Dermis lymphatic vessel endothelial cell (primary cell): ENCODE data around the gene OR1J1. TPM values are rescaled to one million over a fixed set of nuclear protein-coding genes. Genes with fewer than 3 reads are reported as not detected.

ENCODE experiments used
- total RNA-seq: library from RNA; depleted of rRNA; stranded (reverse); fragments of >200 nt; gene quantifications from 2 replicates; pipeline ENCODE4 v1.2.1, GENCODE V29; 2014

OR1J1 gene, protein sequence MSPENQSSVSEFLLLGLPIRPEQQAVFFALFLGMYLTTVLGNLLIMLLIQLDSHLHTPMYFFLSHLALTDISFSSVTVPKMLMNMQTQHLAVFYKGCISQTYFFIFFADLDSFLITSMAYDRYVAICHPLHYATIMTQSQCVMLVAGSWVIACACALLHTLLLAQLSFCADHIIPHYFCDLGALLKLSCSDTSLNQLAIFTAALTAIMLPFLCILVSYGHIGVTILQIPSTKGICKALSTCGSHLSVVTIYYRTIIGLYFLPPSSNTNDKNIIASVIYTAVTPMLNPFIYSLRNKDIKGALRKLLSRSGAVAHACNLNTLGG
- not detected in 2 replicates for total RNA-seq

DNA sequence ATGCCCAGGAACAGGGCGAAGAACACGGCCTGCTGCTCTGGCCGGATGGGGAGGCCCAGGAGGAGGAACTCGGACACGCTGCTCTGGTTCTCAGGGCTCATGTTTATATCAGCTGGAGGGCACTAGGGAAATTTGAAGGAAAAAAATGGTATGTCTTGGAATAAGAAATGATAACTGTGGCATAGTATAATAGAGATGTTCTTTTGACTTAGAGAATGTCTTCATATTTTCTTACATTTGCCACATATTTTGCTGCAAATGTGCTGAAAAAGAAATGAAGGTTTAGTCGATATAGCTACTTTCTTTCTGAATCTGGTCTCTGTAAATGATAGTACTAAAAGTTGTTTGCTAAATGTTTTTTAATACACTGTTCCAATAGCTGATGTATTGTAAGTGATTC lies at the start of gene OR1J1:
Gene OR1J1 (minus strand): TSS at position 101 of the 400 bp plus-strand sequence. CDS start 0 bp downstream, at position 101.

DNA sequence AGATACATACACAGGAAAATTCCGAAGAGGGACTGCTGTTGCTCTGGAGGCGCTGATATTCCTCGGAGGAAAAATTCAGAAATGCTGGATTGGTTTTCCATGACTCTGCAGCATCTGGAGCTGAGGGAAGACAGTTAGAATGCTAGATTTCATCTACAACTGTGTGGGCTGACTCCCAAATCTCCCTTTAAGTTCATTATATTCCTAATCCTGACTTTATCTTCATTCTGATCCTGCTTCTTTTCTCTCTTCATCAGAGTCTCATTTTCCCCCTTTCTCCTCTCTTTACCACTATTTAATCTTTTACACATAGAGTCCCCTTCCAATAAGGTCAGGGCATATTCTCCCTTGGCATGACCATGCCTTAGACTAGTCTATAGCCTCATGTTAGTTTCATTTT lies 49.5 kb upstream of the OR1J1 start, which contains the start of gene OR1N1:
Gene OR1N1 (minus strand): TSS at position 101 of the 400 bp plus-strand sequence. CDS start 0 bp downstream, at position 101.

GRCh38 chr9:122518841-122519240 lies 41.1 kb upstream of the OR1J1 start, which contains the start of gene OR1J4:
TSS of gene OR1J4 (plus strand) at chr9:122519141. CDS start at chr9:122519141, 0 bp downstream.

DNA sequence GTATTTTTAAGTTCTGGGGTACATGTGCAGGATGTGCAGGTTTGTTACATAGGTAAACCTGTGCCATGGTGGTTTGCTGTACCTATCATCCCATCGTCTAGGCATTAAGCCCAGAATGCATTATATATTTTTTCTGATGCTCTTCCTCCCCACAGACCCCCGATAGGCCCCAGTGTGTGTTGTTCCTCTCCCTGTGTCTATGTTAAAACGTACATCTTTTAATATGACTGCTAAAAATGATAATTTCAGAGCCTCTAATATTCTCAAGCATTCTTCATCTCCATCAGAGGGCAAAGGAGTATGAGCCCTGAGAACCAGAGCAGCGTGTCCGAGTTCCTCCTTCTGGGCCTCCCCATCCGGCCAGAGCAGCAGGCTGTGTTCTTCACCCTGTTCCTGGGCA lies 32.8 kb upstream of the OR1J1 start, which contains the start of gene OR1J2:
Gene OR1J2 (plus strand): TSS at position 301 of the 400 bp plus-strand sequence. CDS start 0 bp downstream, at position 301.

Other genes starting within 250 kb of the OR1J1 start
- 0.09 and 0.22 TPM in 2 replicates for gene LHX6, start 249.0 kb downstream of the OR1J1 start, total RNA-seq
- gene RBM18, start 213.1 kb downstream of the OR1J1 start, total RNA-seq = 4.2 and 7.6 TPM in 2 replicates
- gene MRRF, start 213.0 kb downstream of the OR1J1 start, total RNA-seq = 34.5 and 43.1 TPM in 2 replicates
- 0.76 and 1.5 TPM in 2 replicates for gene PTGS1, start 106.9 kb downstream of the OR1J1 start, total RNA-seq
- not detected in 2 replicates for gene OR1J2, start 32.9 kb upstream of the OR1J1 start, total RNA-seq
- gene OR1J4, start 41.2 kb upstream of the OR1J1 start, total RNA-seq = not detected in 2 replicates
- gene OR1N1, start 49.4 kb upstream of the OR1J1 start, total RNA-seq = not detected in 2 replicates
- not detected in 2 replicates for gene OR1N2, start 75.2 kb upstream of the OR1J1 start, total RNA-seq
- 0.43 and 0.69 TPM in 2 replicates for gene OR1L8, start 105.5 kb upstream of the OR1J1 start, total RNA-seq
- gene OR1Q1, start 136.8 kb upstream of the OR1J1 start, total RNA-seq = not detected in 2 replicates
- gene OR1B1, start 179.7 kb upstream of the OR1J1 start, total RNA-seq = 0.17 and 0.33 TPM in 2 replicates
- gene OR1L1, start 183.8 kb upstream of the OR1J1 start, total RNA-seq = not detected in 2 replicates
- not detected in 2 replicates for gene OR1L3, start 197.2 kb upstream of the OR1J1 start, total RNA-seq
- gene OR1L4, start 246.1 kb upstream of the OR1J1 start, total RNA-seq = not detected in 2 replicates